Measurements from ENCODE around the gene RING1. TPM values are rescaled to one million over a fixed set of nuclear protein-coding genes. Genes with fewer than 3 reads are reported as not detected.

Gene RING1
- total RNA-seq, 6 experiments from 2014 or later, result 43.4 to 55.1 (median 52.1) TPM

DNA sequence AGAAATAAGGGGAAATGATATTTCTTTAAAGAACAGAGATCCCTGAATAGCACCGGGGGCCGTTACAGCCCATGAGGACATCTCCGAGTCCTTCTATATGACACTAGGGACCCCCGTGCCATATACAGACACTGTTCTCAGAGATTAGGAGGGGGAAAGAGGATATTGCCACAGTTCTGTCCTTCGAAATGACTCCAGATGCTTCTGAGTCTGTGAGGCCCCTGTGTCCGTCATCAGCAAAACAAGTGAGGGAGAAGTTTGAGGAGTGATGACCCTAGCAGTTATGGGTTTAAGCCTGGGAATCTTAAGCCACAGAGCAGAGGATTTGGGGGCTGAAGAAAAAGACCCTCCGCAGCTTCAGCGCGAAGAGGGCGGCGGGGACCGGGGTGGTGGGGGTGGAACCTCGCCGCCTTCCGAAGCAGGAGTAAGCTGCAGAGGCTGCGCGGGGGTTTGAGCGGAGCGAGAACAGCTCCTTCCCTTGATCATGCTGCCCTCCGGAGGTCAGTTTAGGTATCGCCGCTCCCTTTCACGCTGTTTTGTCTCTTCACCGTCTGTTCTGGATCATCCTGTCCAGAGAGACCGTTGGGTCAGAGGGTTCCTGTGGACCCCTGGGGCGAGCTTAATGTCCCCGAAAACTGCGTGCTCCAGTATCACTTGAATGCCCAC, 39.8 kb downstream of the RING1 start:
- Mint-ChIP-seq H3K4me3 (peak overlapping the region; percentile 89), H3K27ac (peak overlapping the region; percentile 99)
- peak; percentile 75 for DNase-seq

DNA sequence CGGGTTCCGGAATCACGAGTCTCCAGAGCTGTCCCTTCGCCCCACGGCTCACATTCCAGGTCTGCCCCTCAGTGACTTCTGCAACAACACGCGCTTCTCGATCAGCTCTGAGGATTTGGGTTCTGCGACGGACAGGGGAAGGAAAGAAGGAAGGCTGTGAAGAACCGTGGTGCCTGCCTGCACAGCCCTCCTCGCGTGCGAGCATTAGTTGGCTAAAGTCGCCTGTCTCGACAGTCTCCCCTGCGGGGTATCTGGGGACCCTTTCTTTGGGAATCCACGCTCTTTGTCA, 40.3 kb downstream of the RING1 start:
- TF ChIP-seq, protein P1, sequence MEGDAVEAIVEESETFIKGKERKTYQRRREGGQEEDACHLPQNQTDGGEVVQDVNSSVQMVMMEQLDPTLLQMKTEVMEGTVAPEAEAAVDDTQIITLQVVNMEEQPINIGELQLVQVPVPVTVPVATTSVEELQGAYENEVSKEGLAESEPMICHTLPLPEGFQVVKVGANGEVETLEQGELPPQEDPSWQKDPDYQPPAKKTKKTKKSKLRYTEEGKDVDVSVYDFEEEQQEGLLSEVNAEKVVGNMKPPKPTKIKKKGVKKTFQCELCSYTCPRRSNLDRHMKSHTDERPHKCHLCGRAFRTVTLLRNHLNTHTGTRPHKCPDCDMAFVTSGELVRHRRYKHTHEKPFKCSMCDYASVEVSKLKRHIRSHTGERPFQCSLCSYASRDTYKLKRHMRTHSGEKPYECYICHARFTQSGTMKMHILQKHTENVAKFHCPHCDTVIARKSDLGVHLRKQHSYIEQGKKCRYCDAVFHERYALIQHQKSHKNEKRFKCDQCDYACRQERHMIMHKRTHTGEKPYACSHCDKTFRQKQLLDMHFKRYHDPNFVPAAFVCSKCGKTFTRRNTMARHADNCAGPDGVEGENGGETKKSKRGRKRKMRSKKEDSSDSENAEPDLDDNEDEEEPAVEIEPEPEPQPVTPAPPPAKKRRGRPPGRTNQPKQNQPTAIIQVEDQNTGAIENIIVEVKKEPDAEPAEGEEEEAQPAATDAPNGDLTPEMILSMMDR (IDR thresholded peaks at IDR 0.05), result no peak; the same call in none of the 2 replicates
- peak; percentile 46 for DNase-seq
- peaks cover 62% of the 10 kb centered on the region for H3K4me1 Mint-ChIP-seq (ENCODE audit: low read depth)
- H3K27me3 Mint-ChIP-seq (ENCODE audit: insufficient read depth), result peaks cover 6% of the 10 kb centered on the region
- H3K4me3 Mint-ChIP-seq, result peak overlapping the region; percentile 89
- peak overlapping the region; percentile 99 for H3K27ac Mint-ChIP-seq
- H3K9me3 Mint-ChIP-seq, result no peaks in the 10 kb centered on the region
- H3K36me3 Mint-ChIP-seq (ENCODE audit: low read depth), result peaks cover 20% of the 10 kb centered on the region

More for the DNA sequence above, 39.8 kb downstream of the RING1 start:
- TF ChIP-seq, protein P1 (IDR thresholded peaks at IDR 0.05), result peak; percentile 98
- H3K27me3 Mint-ChIP-seq (ENCODE audit: insufficient read depth), result peaks cover 6% of the 10 kb centered on the region
- peaks cover 20% of the 10 kb centered on the region for H3K36me3 Mint-ChIP-seq (ENCODE audit: low read depth)
- H3K9me3 Mint-ChIP-seq, result no peaks in the 10 kb centered on the region
- peaks cover 61% of the 10 kb centered on the region for H3K4me1 Mint-ChIP-seq (ENCODE audit: low read depth)

DNA sequence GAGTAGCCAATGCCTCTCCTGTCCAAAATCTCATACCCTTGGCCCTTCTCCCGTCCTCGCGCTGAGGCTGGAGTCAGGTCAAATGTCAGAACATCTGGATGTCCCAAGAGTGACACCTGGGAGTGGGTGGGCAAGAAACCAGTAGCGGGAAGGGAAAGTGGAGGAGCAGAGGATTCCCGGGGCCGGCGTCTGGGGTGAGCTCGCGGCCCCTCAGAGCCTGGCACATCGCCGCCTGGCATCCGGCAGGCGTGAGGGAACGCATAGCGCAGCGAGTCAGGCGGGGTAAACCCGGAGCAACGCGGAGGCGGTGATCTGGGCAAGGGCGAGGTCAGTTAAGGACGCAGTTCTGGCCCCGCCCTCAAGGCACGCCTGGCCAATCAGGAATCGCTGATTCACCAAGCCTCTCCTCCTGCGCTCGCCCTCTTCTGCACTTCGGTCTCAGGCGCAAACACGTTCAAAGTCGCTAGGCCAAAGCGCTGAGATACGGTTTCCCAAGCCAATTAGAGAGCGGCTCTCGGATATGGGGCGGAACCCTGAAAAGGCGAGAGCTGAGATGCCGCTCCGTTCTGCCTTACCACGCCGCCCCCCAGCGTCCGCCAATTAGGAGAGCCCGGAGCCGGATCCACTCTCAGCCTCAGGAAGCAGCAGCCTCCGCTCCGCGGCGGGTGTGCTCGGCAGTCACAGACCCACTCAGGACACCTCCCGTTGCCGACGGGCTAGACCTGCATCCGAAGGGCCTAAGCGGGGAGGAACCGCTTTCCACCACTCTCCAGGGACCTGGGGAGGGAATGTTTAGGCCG, 40.8 kb downstream of the RING1 start:
- Mint-ChIP-seq H3K36me3 (ENCODE audit: low read depth) (peaks cover 20% of the 10 kb centered on the region), H3K4me1 (ENCODE audit: low read depth) (peaks cover 62% of the 10 kb centered on the region), H3K4me3 (peak overlapping the region; percentile 89), H3K27me3 (ENCODE audit: insufficient read depth) (peaks cover 6% of the 10 kb centered on the region), H3K9me3 (no peaks in the 10 kb centered on the region), H3K27ac (peak overlapping the region; percentile 99)
- TF ChIP-seq, protein P1 (IDR thresholded peaks at IDR 0.05), result peak; percentile 47
- DNase-seq, result peak; percentile 99

DNA sequence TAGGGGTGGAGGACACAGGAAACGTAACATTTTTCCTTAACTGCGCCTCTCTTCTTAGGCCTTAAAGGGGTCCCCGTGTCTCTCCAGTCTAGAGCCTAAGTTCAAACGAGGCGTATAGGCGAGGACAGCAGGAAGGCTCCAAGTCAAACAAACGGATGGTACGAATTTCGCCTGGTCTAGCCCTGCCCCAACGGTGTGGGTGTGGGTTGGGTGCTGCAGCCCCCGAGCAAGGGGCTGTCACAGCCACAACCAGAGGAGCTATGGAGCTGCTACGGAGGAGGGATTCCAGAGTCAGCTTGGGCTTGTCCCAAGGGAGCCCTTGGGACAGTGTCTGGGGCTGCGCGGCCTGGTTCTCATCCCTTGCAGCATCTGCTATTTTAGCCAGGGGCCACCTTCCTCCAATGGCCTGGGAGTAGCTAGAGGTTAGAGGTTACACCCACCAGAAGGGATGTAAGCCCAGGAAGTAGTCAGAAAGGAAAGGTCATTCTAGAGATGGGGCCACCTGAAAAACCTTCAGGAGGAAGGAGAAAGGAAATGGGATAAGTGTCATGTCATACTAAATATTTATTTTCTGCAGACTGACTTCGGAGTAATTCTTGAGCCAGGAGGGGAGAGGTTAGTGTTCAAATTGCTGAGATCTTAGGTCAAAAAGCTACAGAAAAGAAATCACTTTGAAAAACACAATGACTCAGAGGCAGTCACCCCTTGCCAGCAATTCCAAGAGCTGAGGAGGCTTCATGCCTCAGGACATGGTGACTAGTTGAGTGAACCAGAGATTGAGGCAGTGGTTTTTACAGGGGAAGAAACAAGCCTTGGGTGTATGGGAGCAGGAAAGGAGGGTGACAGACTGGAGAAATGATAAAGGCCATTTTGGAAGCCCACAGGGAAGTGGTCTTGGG, 41.7 kb downstream of the RING1 start:
- Mint-ChIP-seq H3K27me3 (ENCODE audit: insufficient read depth) (peaks cover 6% of the 10 kb centered on the region), H3K36me3 (ENCODE audit: low read depth) (peaks cover 20% of the 10 kb centered on the region), H3K9me3 (no peaks in the 10 kb centered on the region), H3K27ac (peak overlapping the region; percentile 99), H3K4me1 (ENCODE audit: low read depth) (peaks cover 62% of the 10 kb centered on the region), H3K4me3 (peak overlapping the region; percentile 89)
- peak; percentile 96 for DNase-seq
- TF ChIP-seq, protein P1 (IDR thresholded peaks at IDR 0.05), result no peak

DNA sequence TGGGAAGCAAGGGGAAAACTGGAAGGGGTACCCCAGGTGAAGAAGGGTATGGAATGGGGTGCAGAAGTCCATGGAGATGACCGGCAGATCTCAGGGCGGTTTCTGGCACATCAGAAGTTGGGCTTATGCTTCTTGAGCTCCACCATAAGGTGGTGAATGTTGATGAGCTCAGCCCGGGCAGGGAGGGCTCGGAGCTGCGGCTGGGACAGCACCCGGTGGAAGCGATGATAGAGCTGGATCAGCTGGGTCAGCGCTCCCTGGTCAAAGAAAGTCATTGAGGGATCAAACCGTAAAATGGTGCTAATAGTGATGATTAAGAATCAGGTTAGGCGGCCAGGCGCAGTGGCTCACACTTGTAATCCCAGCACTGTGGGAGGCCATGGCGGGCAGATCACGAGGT, 42.4 kb downstream of the RING1 start:
- Mint-ChIP-seq H3K36me3 (ENCODE audit: low read depth) (peaks cover 20% of the 10 kb centered on the region), H3K4me3 (peak overlapping the region; percentile 89), H3K27me3 (ENCODE audit: insufficient read depth) (peaks cover 6% of the 10 kb centered on the region), H3K4me1 (ENCODE audit: low read depth) (peaks cover 62% of the 10 kb centered on the region), H3K9me3 (no peaks in the 10 kb centered on the region), H3K27ac (peak overlapping the region; percentile 99)
- no peak for DNase-seq
- TF ChIP-seq, protein P1 (IDR thresholded peaks at IDR 0.05), result no peak
